IMR-90 (cell line): ENCODE results near the gene TMEM130. TPM values are rescaled to one million over a fixed set of nuclear protein-coding genes. Genes with fewer than 3 reads are reported as not detected.
A peak's percentile ranks its signal among the peaks of the same experiment; 100 is the strongest.

Experiments
- ATAC-seq: fragments of 200-7000 bp; cut with Tn5 transposase; 2 replicates; pipeline ENCODE4 v1.9.1; 2020; ENCODE audit warnings: low read depth, mild to moderate bottlenecking, moderate library complexity
- BruUV-seq: library from RNA; stranded (reverse); fragments of 400-500 nt; replicated peaks from 2 replicates; lab custom pipeline; 2021; lab: Mats Ljungman, UMichigan
- CTCF ChIA-PET: fragments of 300-600 bp; formaldehyde crosslinking; extraction: SDS; loops from one replicate; lab custom pipeline; 2021; ENCODE audit warnings: antibody characterized with exemption; lab: Yijun Ruan, JAX
- POLR2A ChIA-PET: fragments of 300-600 bp; sonication (Branson Sonifier 250); formaldehyde crosslinking; loops from one replicate; lab custom pipeline; 2022; ENCODE audit warnings: antibody characterized with exemption; ENCODE audit not compliant: unreplicated experiment; lab: Charles Lee
- DNase-seq: peaks from one replicate; pipeline ENCODE4 v3.0.0; 2013
- H2AFZ ChIP-seq: replicated peaks from 2 replicates; pipeline ENCODE3; 2013; ENCODE audit warnings: low read length, mild to moderate bottlenecking; ENCODE audit not compliant: poor library complexity
- H2AK5ac ChIP-seq: 2 replicates; pipeline ENCODE4 v1.6.1; 2013; ENCODE audit warnings: low read depth, low read length, inconsistent platforms
- H2AK9ac ChIP-seq: replicated peaks from 2 replicates; pipeline ENCODE3; 2013; ENCODE audit warnings: mild to moderate bottlenecking, low read depth, low read length, moderate library complexity; ENCODE audit not compliant: poor library complexity
- H2BK120ac ChIP-seq: 2 replicates; pipeline ENCODE4 v1.6.1; 2013; ENCODE audit warnings: low read depth, low read length, inconsistent platforms
- H2BK15ac ChIP-seq: 3 replicates; pipeline ENCODE4 v1.6.1; 2013; ENCODE audit warnings: low read depth, low read length, inconsistent platforms
- H2BK20ac ChIP-seq: 2 replicates; pipeline ENCODE4 v1.6.1; 2013; ENCODE audit warnings: low read depth, mild to moderate bottlenecking, inconsistent platforms, low read length, moderate library complexity
- H2BK5ac ChIP-seq: 2 replicates; pipeline ENCODE4 v1.6.1; 2013; ENCODE audit warnings: mild to moderate bottlenecking, low read depth, low read length, inconsistent platforms; ENCODE audit not compliant: poor library complexity, severe bottlenecking
- H3K14ac ChIP-seq: replicated peaks from 2 replicates; pipeline ENCODE4 v1.6.1; 2013; ENCODE audit warnings: low read depth, low read length, inconsistent platforms
- H3K18ac ChIP-seq: 2 replicates; pipeline ENCODE4 v1.6.1; 2013; ENCODE audit warnings: low read depth, low read length, control low read depth
- H3K23ac ChIP-seq: 2 replicates; pipeline ENCODE4 v1.6.1; 2013; ENCODE audit warnings: low read depth, low read length, inconsistent platforms
- H3K27ac ChIP-seq: 2 replicates; pipeline ENCODE4 v1.5.1; 2013; ENCODE audit warnings: mild to moderate bottlenecking, control low read depth, low read length; ENCODE audit not compliant: insufficient read depth
- H3K27me3 ChIP-seq: 2 replicates; pipeline ENCODE4 v1.6.1; 2013; ENCODE audit warnings: low read length; ENCODE audit not compliant: control insufficient read depth, insufficient read depth
- H3K36me3 ChIP-seq: 2 replicates; pipeline ENCODE4 v1.6.1; 2013; ENCODE audit warnings: low read length, mixed read lengths; ENCODE audit not compliant: control insufficient read depth, insufficient read depth
- H3K4ac ChIP-seq: 2 replicates; pipeline ENCODE4 v1.6.1; 2013; ENCODE audit warnings: low read depth, low read length, inconsistent platforms
- H3K4me1 ChIP-seq: 2 replicates; pipeline ENCODE4 v1.6.1; 2013; ENCODE audit warnings: low read length, mixed read lengths; ENCODE audit not compliant: control insufficient read depth, insufficient read depth
- H3K4me2 ChIP-seq: 2 replicates; pipeline ENCODE4 v1.6.1; 2013; ENCODE audit warnings: low read depth, mild to moderate bottlenecking, control low read depth, low read length, moderate library complexity
- H3K4me3 ChIP-seq: 2 replicates; pipeline ENCODE4 v1.5.1; 2013; ENCODE audit warnings: low read depth, mild to moderate bottlenecking, control low read depth, low read length, moderate library complexity; ENCODE audit not compliant: insufficient read depth
- H3K56ac ChIP-seq: 2 replicates; pipeline ENCODE4 v1.6.1; 2013; ENCODE audit warnings: low read length, inconsistent platforms; ENCODE audit not compliant: insufficient read depth; ENCODE audit errors: extremely low read depth
- H3K79me1 ChIP-seq, 2 experiments: 2 replicates each; pipeline ENCODE4 v1.6.1; 2013; ENCODE audit warnings: low read length in 2 of 2, inconsistent platforms in 1 of 2, low read depth in 1 of 2
- H3K9ac ChIP-seq: 2 replicates; pipeline ENCODE4 v1.6.1; 2013; ENCODE audit warnings: low read depth, low read length, control low read depth
- H3K9me1 ChIP-seq: 2 replicates; pipeline ENCODE4 v1.6.1; 2013; ENCODE audit warnings: low read length, inconsistent platforms; ENCODE audit not compliant: insufficient read depth
- H3K9me3 ChIP-seq: 2 replicates; pipeline ENCODE4 v1.6.1; 2013; ENCODE audit warnings: low read length; ENCODE audit not compliant: control insufficient read depth, insufficient read depth
- H4K20me1 ChIP-seq: 2 replicates; pipeline ENCODE4 v1.6.1; 2013; ENCODE audit warnings: low read length, inconsistent platforms; ENCODE audit not compliant: insufficient read depth
- H4K5ac ChIP-seq: 2 replicates; pipeline ENCODE4 v1.6.1; 2013; ENCODE audit warnings: mild to moderate bottlenecking, low read depth, low read length, control low read depth
- H4K8ac ChIP-seq, 2 experiments: 2 replicates each; pipeline ENCODE4 v1.6.1; 2013; ENCODE audit warnings: low read depth in 2 of 2, low read length in 2 of 2, control low read depth in 1 of 2, inconsistent platforms in 1 of 2
- H4K91ac ChIP-seq: 2 replicates; pipeline ENCODE4 v1.6.1; 2013; ENCODE audit warnings: low read depth, low read length, inconsistent platforms; ENCODE audit not compliant: insufficient read depth
- RAD21 ChIP-seq: IDR thresholded peaks from 2 replicates; pipeline ENCODE4 v1.6.1; 2012; ENCODE audit warnings: low read length, improper control_type of control experiment
- RCOR1 ChIP-seq: IDR thresholded peaks from 2 replicates; pipeline ENCODE4 v1.6.1; 2012; ENCODE audit warnings: mild to moderate bottlenecking, low read length, improper control_type of control experiment; ENCODE audit not compliant: insufficient replicate concordance
- WGBS, 2 experiments: methylation state at CpG; one replicate each; pipeline versions ENCODE4 v1.1.5 to v1.1.7; 2013; ENCODE audit warnings: missing lambda C conversion rate in 2 of 2; ENCODE audit not compliant: insufficient read length in 1 of 2; ENCODE audit errors: extremely low coverage in 2 of 2; 5-methylcytosine and 5-hydroxymethylcytosine counted together
- dilution Hi-C: fragments of 300-500 bp; cut with HindIII; formaldehyde crosslinking; loops from one replicate; pipeline ENCODE4 v1.14.3; 2018; ENCODE audit warnings: low sequenced_read_pairs; ENCODE audit not compliant: unreplicated experiment
- in situ Hi-C: fragments of 300-500 bp; cut with MboI; formaldehyde crosslinking; loops from 3 replicates; pipeline ENCODE4 v1.14.3; 2019; ENCODE audit warnings: low sequenced_read_pairs, inconsistent platforms, mixed read lengths
- intact Hi-C: fragments of 100-400 bp; cut with micrococcal nuclease; formaldehyde crosslinking; loops from 2 replicates; pipeline ENCODE4 v1.10.0; 2022
- polyA plus RNA-seq, 3 experiments: library from polyadenylated mRNA; depleted of rRNA; stranded (reverse); fragments of >200 nt; gene quantifications; 2 replicates each; pipeline ENCODE4 v1.2.3, GENCODE V29; 2012; ENCODE audit warnings: low replicate concordance in 1 of 3
- total RNA-seq: library from RNA; depleted of rRNA; stranded (reverse); fragments of >200 nt; gene quantifications from 2 replicates; pipeline ENCODE4 v1.2.3, GENCODE V29; 2012
- TF ChIP-seq, protein P1 (sequence below): conservative IDR thresholded peaks from 2 replicates; pipeline ENCODE4 v1.5.1; 2012; ENCODE audit warnings: mild to moderate bottlenecking, low read depth, low read length, improper control_type of control experiment

TMEM130 gene
- total and polyA plus RNA-seq, 2 of the 4 experiments (the other 2 are of a cell fraction): 1.1 to 14.8 TPM

DNA sequence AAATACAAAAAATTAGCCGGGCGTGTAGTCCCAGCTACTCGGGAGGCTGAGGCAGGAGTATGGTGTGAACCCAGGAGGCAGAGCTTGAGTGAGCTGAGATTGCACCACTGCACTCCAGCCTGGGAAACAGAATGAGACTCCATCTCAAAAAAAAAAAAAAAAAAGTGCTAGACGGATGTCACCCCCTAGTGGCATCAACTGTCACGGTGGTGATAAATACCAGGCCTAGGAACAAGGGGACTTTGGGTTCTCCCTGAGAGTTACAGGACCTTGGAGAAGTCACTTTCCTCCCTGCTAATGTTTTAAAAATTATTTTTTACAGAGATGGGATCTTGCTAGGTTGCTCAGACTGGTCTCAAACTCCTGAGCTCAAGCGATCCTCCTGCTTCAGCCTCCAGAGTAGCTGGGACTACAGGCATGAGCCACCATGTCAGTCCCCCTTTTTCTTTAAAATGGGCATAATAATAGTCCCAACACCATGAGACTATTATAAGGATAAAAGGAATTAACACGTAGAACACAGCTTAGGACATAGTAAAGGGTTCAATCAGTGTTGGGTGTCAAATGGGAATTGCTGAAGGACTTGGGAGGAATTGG, 2.6 kb upstream of the TMEM130 start:
- Histone ChIP-seq H2AK5ac (no peak overlapping the region), H3K9ac (no peak overlapping the region), H4K8ac (no peak overlapping the region), H2BK120ac (no peak overlapping the region), H2BK20ac (no peak overlapping the region), H3K4me1 (peaks cover 2% of the 10 kb centered on the region; the same call in 1 of the 2 replicates), H3K4me2 (no peak overlapping the region), H2BK5ac (no peak overlapping the region), H3K23ac (no peak overlapping the region), H3K79me1 (no peaks in the 10 kb centered on the region), H2AFZ (no peak overlapping the region), H4K91ac (no peak overlapping the region), H3K27me3 (peaks cover 12% of the 10 kb centered on the region), H3K18ac (no peak overlapping the region), H3K14ac (no peak overlapping the region), H3K56ac (no peak overlapping the region), H2AK9ac (no peak overlapping the region), H3K9me1 (0 out of 2 replicates have a peak, but pooled peaks cover under 1% of the 10 kb centered on the region), H3K27ac (no peak overlapping the region), H4K20me1 (no peaks in the 10 kb centered on the region), H3K4ac (no peak overlapping the region), H2BK15ac (no peak overlapping the region), H3K4me3 (no peak overlapping the region), H3K9me3 (no peaks in the 10 kb centered on the region), H4K5ac (no peak overlapping the region), H3K36me3 (no peaks in the 10 kb centered on the region)
- TF ChIP-seq, protein P1, sequence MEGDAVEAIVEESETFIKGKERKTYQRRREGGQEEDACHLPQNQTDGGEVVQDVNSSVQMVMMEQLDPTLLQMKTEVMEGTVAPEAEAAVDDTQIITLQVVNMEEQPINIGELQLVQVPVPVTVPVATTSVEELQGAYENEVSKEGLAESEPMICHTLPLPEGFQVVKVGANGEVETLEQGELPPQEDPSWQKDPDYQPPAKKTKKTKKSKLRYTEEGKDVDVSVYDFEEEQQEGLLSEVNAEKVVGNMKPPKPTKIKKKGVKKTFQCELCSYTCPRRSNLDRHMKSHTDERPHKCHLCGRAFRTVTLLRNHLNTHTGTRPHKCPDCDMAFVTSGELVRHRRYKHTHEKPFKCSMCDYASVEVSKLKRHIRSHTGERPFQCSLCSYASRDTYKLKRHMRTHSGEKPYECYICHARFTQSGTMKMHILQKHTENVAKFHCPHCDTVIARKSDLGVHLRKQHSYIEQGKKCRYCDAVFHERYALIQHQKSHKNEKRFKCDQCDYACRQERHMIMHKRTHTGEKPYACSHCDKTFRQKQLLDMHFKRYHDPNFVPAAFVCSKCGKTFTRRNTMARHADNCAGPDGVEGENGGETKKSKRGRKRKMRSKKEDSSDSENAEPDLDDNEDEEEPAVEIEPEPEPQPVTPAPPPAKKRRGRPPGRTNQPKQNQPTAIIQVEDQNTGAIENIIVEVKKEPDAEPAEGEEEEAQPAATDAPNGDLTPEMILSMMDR: peak; percentile 23; the same call in 1 of the 2 replicates
- TF ChIP-seq RAD21 (peak; percentile 28; the same call in 1 of the 2 replicates), RCOR1 (no peak)
- no TSS peak for BruUV-seq
- intact Hi-C loops (loop anchor here (1.0 kb wide), 1 partner anchor 41 kb away; no protein-coding TSS in a partner anchor), in situ Hi-C loops (no loop called here), dilution Hi-C loops (no loop called here)
- no peak for DNase-seq
- CTCF ChIA-PET: interaction anchor here (0.6 to 1.6 kb wide), 3 partner anchors 41 to 617 kb away, joined by 3 to 6 read pairs (median 4); no protein-coding TSS in a partner anchor
- no peak for ATAC-seq
- WGBS, 2 experiments: no CpG with 5 or more reads among the region's 7 CpGs
- POLR2A ChIA-PET: no interaction called here
